NCI-H2029 treated with DMSO at 0.1 percent for 48 hours (cell line): ENCODE results near the gene CACNA1G.

Experiments used
- DNase-seq: peaks from one replicate; lab custom pipeline; 2025; lab: John Stamatoyannopoulos, UW

CACNA1G gene

DNA sequence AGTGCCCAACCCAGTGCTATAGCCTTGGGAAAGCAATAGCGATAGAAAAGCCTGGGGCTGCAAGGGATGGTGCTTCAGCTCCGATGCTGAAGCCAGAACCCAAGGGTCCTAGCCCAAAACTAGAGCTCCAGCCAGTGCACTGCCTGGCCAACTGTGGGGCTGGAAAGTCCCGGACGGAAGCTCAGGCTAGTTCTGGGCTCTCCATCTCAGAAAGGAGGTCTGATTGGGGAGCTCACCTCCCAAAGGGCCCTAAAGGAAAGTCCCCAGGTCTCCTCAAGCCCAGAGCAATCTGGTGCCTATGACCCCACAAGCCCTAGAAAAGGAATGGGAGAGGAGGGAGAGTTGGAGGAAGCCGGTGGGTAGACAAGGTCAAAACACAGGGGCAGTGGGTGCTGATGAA is 72.1 kb downstream of the CACNA1G start:
- DNase-seq: no peak

DNA sequence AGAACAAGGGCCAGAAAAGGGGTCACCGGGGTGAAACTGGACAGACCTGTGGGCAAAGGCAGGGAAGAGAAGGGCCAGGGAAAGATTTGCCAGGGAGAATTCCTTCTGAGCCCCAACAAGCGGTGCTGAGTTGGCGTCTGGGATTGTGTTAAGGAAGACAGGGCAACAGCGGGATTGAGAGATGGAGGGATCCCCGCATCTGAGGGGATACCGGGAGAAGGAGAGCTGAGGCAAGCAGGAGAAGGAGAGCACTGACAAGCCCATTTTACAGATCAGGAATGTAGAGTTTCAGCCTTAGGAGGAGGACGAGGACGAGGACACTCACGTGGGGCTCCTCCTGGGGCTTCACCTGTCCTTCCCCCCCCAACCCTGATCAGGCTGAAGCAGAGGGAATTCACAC is 73.2 kb downstream of the CACNA1G start:
- DNase-seq: no peak

GRCh38 chr17:50634224-50634914 is 73.9 kb downstream of the CACNA1G start, which contains the start of gene ABCC3:
Gene ABCC3, plus strand, starts transcription at chr17:50634881. Its CDS starts 56 bp downstream, at chr17:50634937.
- no peak for DNase-seq

GRCh38 chr17:50634915-50635731 is 74.6 kb downstream of the CACNA1G start:
- DNase-seq: no peak

DNA sequence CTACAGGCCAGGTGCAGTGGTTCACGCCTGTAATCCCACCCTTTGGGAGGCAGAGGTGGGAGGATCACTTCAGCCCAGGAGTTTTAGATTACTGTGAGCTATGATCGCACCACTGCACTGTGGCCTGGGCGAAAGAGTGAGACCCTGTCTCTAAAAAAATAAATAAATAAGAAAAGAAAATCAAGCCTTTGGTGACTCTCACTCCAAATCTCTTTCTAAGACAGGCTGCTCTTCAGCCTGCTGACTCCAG is 75.1 kb downstream of the CACNA1G start:
- no peak for DNase-seq

DNA sequence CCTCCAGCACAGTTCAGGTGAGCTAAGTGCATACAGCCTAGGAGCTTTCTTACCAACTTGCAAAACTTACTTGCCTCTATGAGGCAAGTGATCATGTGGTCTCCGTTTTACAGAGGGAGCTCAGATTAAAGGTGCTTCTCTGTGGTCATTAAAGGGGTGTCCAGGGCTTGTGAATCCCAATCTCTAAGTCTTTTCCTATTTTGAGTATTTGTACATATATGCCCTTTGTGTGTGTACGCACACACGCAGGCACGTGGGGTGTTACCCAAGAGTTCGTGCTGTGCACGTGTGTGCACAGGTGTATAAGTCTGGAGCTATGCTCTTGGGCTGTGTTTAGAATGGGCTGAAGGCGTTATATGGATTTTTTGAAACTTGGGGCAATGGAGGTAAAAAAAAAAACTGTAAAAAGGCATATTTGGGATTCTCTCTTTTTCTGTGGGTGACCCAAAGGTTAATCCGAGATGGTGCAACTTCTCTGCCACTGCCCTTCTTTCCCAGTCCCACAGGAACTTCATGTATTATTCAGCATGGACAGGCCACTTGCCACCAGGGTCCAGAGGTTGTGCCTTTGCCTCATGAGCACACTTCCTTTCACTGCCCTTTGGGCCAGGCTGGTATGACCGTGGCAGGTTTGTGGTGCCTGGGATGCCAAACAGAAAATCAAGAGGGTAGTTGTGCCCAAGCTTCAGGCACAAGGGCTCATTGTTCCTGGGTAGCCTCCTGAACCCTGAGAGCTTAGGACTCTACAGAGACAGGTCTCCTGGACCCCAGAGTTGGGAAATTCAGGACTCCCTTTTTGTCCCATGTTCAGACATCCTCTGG is 75.7 kb downstream of the CACNA1G start:
- DNase-seq: no peak

- no peak for DNase-seq
Measured at GRCh38 chr17:50636804-50637195, 76.3 kb downstream of the CACNA1G start.

GRCh38 chr17:50637829-50638605 is 77.5 kb downstream of the CACNA1G start:
- DNase-seq: no peak

GRCh38 chr17:50638606-50638965 is 78.1 kb downstream of the CACNA1G start:
- no peak for DNase-seq

DNA sequence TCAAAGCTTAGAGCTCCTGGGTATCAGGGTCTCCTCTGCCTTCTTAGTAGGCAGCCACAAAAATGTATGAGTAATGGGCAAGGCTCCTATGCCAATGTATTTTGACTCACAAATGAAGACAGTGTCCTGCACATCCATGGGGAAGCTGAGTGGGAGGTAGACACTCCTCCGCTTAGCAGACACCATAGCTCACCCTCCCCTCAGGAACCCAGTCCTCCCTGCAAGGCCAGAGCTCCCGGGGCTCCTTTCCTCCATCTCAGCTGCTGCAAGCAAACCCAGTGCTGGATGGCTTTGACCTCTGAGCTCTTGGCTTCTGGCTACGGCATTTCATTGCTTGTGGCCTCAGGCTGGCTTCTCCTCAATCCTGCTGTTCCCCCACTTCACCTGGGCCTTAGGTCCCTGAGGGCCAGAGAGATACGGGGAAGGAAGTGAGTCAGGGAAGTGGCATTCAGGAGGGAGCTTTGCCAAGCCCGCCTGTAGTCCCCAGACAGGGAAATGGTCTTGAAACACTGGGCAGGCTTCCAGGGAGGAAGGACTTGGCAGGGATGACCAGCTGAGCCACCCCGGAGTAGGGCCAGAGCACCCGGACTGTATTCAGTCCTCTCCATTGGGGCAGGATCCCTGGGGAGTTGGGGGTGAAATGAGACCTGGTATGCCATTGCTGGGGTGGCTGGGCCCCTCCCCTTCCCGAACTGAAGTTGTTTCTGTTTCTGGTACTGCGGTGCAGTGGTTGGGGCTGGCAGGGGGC is 78.6 kb downstream of the CACNA1G start:
- peak; percentile 70 for DNase-seq

- no peak for DNase-seq
Measured at GRCh38 chr17:50640686-50641351, 80.3 kb downstream of the CACNA1G start.

GRCh38 chr17:50641357-50641756 is 80.8 kb downstream of the CACNA1G start:
- DNase-seq: peak; percentile 10

DNA sequence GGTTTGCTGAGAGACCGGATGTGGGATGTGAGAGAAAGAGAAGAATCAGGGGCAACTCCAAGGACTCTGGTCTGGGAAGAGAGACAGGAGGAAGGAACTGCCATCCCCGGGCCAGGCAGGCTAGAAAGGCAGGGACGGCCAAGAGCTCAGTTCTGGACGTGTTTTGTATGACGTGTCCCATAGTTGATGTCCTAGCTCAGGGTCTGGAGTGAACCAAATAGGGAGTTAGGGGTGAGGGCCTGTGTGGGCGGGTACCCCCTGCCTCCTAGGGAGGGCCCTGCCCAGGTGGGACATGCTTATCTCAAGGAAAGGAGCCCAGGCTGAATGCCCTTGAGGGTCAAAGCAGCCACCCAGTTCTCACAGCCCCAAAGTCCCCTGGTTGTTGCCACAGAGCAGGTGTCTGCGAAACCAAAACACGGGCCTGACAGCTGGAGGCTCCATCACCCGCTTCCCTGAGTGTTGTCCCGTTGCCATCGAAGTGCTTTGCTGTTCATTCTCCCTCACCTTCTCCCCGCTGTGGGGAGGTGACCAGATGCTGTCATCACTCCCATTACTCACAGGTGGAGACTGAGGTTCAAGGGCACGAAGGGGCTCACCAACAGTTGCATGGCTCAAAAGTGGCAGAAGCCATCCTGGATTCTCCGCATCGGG is 81.7 kb downstream of the CACNA1G start:
- DNase-seq: no peak

DNA sequence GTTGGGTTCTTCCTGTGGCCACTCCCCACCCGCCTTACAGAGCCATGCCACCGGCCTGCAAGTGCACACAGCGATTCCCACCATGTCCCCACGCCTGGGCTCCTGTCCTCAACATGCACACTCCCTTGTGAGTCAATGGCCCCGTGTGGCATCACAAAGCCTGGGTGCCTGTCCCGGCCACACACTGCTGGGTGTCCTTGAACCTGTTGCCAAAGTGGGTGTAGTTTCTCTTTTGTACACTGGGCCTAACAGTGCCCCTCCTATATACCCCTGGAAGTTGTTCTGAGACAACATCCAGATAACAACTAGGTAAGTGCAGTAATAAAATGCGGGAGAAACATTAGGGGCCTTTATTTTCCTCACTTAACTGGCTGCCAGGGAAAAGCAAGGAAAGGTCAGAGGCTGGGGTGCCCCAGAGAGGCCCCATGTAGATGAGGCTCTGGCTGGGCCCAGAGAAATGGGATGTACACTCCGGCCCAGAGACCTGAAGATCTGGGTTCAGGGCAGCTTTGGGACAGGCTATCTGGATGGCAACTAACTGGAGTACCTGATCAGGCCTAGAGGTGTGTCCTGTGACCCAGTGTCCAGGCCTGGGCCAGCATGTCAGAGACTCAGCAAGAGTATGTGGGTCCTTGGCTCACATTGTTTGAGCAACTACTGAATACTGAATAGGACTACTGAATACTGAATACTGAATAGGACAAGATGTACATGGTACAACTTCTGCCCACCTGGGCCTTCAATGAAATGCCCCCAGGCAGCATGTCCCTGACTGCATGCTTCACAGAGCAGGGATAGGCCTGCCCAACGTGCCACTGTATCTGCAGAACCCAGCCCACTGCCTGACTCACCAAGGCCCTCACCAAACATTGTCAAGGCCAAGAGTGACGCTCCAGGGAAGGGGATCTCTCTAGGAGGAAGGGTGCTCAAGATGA is 82.5 kb downstream of the CACNA1G start:
- DNase-seq: no peak

GRCh38 chr17:50645748-50646682 is 85.5 kb downstream of the CACNA1G start:
- no peak for DNase-seq

DNA sequence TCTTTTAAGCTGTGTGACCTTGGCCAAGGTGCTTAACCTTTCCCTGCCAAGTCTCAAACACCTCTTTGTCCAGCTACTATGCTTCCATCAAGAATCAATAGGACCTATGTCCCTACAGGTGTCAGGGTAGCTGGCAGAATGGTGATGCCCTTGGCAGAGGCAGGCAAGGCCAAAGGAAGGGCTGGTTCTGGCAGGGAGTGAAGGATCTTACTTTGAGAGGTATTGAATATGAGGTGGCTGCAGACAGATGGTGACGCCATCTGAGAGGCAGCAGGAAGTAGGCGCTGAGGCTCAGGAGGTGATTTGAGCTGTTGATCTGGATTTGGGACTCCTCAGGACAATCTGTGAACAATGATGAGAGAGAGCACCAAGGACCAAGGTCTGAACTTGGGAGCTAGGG is 86.7 kb downstream of the CACNA1G start:
- no peak for DNase-seq

DNA sequence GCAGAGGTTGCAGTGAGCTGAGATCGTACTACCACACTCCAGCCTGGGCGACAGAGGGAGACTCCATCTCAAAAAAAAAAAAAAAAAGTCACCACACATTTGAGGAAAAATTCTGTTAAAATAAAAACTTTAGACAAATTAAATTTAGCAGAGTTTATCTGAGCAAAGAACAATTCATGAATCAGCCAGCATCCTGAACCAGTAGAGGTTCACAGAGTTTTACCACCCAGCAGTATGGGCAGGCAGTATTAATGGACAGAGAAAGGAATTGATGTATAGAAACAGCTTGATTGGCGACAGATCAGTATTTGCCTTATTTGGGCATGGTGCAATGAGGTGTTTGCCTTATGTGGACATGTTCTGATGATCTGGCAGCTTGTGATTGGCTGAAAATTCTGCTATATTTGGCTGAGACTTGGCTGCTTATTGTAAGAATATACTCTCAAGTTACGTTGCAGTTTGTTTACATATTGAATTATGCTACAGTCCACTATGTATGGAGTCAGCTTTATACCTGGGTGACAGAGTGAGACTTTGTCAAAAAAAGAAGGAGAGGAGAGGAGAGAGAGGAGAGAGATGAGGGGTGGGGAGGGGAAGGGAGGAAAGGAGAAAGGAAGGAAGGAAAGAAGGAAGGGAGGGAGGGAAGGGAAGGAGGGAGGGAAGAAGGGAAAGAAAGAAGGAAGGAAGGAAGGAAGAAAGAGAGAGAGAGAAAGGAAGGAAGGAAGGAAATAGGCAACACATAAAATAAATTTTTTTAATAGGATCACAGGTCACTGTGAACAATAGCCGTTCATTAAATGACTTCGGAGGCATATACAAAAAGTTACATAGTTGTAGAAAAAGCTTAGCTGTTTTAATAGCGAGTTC is 88.8 kb downstream of the CACNA1G start:
- no peak for DNase-seq
